ENCODE measurements around the gene SRSF3.

DNA sequence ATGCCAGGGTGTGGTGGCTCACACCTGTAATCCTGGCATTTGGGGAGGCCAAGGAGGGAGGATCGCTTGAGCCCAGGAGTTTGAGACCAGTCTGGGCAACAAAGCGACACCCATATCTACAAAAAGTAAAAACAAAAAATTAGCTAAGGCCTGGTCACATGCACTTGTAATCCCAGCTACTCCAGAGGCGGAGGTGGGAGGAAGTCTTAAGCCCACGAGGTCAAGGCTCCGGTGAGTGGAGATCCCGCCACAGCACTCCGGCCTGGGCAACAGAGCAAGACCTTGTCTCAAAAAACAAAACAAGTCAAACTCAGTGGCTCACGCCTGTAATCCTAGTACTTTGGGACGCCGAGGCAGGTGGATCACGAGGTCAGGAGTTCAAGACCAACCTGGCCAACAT, 35.6 kb downstream of the SRSF3 start:
- TF ChIP-seq, protein P1, sequence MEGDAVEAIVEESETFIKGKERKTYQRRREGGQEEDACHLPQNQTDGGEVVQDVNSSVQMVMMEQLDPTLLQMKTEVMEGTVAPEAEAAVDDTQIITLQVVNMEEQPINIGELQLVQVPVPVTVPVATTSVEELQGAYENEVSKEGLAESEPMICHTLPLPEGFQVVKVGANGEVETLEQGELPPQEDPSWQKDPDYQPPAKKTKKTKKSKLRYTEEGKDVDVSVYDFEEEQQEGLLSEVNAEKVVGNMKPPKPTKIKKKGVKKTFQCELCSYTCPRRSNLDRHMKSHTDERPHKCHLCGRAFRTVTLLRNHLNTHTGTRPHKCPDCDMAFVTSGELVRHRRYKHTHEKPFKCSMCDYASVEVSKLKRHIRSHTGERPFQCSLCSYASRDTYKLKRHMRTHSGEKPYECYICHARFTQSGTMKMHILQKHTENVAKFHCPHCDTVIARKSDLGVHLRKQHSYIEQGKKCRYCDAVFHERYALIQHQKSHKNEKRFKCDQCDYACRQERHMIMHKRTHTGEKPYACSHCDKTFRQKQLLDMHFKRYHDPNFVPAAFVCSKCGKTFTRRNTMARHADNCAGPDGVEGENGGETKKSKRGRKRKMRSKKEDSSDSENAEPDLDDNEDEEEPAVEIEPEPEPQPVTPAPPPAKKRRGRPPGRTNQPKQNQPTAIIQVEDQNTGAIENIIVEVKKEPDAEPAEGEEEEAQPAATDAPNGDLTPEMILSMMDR (IDR thresholded peaks at IDR 0.05) = no peak
- no peak for TF ChIP-seq POLR2A (IDR thresholded peaks at IDR 0.05)

Data from uterus (tissue), 2 donors.